Muscle of arm (tissue), 14 donors: ENCODE data around the gene EPG5. TPM values are rescaled to one million over a fixed set of nuclear protein-coding genes. Genes with fewer than 3 reads are reported as not detected.
"Not testable (repeated sequence)": the region's sequence is repeated elsewhere in the genome, so short reads cannot be mapped to it uniquely, and the experiment has no call there.

ENCODE experiments used
- DNase-seq: peaks from one replicate; pipeline ENCODE4 v3.0.0-alpha.2; 2013
- long read RNA-seq, 11 donors: transcript quantifications; one replicate each; lab custom pipeline, GENCODE V29; 2026
- polyA plus RNA-seq, 12 donors: library from polyadenylated mRNA; unstranded; fragments of 120-200 nt; gene quantifications; one replicate each; pipeline ENCODE4 v1.2.1, GENCODE V29; 2013; ENCODE audit not compliant: insufficient read length in 12 of 12

EPG5 gene
- polyA plus RNA-seq: 10 to 100 TPM in 9 of 12 donors, 1 to 10 TPM in 2, not detected in 1; 9.1 to 21.9 (median 14.9) TPM
- long read RNA-seq, donor 1, partial matches to known transcripts: 6 of 6 reads
- long read RNA-seq, donor 1, other reads (novel, unspliced or antisense): 0 of 6 reads
- long read RNA-seq, donor 2: 0 reads
- long read RNA-seq, donor 3: 0 reads
- long read RNA-seq, donor 4: 0 reads
- long read RNA-seq, donor 5: 0 reads
- long read RNA-seq, donor 6: 0 reads
- long read RNA-seq, donor 7: 0 reads
- long read RNA-seq, donor 8: 0 reads
- long read RNA-seq, donor 9: 0 reads
- long read RNA-seq, donor 10: 0 reads
- long read RNA-seq, donor 11: 0 reads

DNA sequence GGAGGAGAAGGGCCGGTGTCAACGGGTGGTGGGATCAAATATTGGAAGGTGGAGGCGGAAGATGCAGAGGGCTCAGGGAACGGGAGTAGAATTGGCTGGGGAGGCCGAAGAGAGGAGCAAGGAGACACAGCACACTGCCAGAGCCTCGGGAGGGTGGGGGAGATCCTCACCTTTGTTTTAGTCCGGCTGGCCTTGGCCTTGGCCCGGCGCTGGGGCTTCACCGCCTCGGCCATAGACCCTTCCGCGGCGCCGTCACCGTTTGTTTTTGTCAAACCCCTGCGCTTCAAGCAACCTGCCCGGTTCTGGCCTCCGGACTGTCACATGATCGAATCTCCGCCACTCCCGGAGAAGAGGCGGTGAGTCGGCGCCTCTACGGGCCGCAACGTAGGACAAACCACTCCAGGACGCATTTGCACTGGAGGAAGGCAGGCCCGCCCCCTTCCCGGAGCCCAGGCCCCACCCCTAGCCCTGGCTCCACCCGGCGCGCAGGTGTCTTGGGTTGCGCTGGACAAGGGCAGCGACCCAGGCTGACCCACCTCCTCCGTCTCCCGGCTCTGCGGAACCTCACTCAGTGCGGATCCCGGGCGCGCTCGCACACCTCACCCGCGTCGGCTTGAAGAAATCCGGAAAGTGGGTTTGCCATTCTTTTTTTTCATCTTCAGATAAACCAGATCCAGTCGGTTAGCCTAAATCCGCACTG lies at the start of gene EPG5:
EPG5 (minus strand) TSS at position 323 of the 700 bp plus-strand sequence; CDS start at position 233, 90 bp downstream.
- DNase-seq: peak; percentile 95

- no peak for DNase-seq
Observed at GRCh38 chr18:46013484-46014189, 46.5 kb upstream of the EPG5 start.

GRCh38 chr18:46010676-46011075 lies 43.5 kb upstream of the EPG5 start:
- DNase-seq: no peak

GRCh38 chr18:46010050-46010449 lies 42.9 kb upstream of the EPG5 start:
- DNase-seq: no peak

DNA sequence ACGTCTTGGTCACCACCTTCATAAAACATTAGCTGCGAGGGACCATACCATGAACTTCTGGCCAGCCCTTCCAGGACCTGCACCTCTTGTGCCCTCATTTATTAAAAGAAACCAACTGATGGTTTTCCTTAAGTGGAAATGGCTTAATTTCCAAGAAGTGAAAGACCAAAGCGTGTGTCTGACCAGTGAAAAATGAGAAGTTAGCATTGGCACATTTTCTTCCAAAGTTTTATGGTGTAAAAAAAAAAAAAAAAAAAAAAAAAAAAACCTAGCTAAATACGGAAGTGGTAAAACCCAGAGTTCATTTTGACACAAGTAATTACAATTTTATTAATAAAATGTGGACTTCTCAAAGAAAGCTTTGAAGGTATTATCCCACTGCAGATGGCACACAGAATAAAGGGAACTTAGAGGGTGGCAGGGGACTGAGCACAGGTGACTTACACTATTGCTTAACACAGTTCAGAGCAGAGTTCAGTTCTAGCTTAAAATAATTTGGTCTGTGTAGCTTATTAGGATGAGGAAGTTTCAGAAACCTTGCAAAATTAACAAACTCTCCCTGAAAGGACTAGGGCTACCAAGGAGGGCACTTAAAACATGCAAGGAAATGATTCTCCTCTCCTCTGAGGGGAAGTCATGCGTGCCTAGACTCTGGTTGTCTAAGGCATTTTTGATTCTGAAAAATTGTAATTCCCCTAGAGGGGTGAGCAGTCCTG lies 42.2 kb upstream of the EPG5 start:
- DNase-seq: no peak

GRCh38 chr18:46008531-46008930 lies 41.4 kb upstream of the EPG5 start:
- DNase-seq: no peak

DNA sequence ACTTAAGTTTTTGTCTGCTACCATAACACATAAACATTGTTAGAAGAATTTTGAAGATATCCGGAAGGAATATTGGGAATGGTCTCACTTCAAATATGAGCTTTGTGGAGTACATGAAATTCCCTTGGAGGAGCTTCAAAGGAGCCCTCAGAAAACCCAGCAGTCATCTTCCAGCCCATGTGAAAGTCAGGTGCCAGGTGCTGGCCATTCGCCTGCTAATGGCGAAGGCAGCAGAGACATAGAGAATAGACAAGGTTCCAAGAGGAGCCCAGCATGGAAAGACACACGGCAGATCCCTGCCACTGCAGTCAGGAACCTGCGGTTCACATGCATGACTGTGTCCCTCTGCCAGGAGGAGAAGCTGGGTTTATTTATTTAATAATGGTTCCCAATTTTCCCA lies 40.0 kb upstream of the EPG5 start:
- no peak for DNase-seq

- DNase-seq: no peak
Observed at GRCh38 chr18:46002934-46003333, 35.8 kb upstream of the EPG5 start.

DNA sequence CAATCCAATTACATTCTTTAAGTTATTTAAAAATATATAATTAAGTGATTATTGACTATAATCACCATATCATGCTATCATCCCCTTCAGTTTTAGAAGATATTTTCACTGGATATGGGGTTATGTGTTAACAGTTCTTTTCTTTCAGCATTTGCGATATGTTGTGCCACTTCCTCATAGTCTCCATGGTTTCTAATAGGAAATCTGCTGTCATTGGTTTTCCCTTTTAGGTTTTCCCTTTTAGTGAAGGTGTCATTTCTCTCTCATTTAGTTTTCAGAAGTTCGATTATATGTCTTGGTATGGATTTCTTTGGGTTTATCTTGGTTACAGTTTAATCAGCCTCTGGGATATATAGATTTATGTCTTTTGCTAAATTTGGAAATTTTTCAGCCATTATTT lies 34.8 kb upstream of the EPG5 start:
- no peak for DNase-seq

GRCh38 chr18:46001074-46001473 lies 33.9 kb upstream of the EPG5 start:
- DNase-seq: no peak

GRCh38 chr18:45999536-45999935 lies 32.4 kb upstream of the EPG5 start:
- no peak for DNase-seq

DNA sequence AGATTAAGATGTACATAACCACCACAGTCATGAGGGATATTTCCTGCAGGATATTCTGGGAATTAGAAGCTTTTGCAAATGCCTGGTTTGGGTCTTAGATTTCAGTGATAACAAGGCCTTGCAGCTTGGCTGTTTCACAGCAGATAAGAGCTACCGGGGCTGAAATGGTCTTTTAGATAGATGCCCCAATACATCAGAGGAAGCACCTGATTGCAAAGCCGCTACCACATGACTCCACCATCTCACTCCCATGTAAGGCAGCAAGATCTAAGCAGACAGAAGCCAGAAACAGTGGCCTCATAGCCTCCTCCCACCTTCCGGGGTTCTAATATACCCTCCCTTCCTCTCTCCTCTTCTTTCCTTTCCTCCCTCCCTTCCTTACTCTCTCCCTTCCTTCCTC lies 31.1 kb upstream of the EPG5 start:
- no peak for DNase-seq

- no peak for DNase-seq
Observed at GRCh38 chr18:45997700-45998151, 30.6 kb upstream of the EPG5 start.

DNA sequence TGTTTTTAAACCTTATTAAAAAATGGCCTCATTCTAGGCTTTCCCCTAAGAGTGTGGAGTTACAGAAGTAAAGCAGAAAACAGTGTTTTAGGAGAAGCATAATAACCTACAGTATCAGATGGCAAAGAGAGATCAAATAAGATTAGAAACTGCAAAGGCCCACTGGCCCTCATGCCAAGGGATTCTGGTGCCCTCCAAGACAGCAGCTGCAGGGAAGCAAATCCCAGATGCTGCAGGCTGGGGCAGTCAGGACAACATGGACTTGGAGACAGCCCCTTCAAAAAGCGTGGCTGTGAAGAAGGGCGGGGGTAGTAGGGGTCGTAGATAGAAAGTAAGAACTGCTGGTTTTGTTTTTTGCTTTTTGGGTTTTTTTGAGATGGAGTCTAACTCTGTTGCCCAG lies 28.3 kb upstream of the EPG5 start:
- DNase-seq: no peak

GRCh38 chr18:45993438-45993837 lies 26.3 kb upstream of the EPG5 start:
- DNase-seq: no peak

GRCh38 chr18:45992527-45992926 lies 25.4 kb upstream of the EPG5 start:
- not testable (repeated sequence) for DNase-seq

DNA sequence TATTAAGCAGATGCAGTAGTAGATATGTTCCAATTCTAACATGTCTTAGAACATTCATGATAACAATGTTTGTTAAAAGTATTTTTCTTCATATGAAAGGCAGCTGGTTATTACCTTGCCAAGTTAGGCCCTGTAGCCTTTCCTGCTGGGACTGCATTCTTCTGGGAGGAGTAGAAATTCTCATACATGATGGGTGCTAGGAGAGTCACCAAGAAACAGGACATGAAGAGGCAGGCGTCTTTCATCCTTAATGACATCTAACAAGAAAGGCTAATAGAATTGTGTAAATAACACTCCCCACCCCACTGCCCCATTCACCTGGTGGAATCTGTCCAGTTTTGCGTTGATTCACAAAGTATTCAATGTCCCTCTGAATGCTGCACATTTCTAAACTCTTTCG lies 24.7 kb upstream of the EPG5 start:
- DNase-seq: no peak

- no peak for DNase-seq
Observed at GRCh38 chr18:45984546-45985235, 17.6 kb upstream of the EPG5 start.

GRCh38 chr18:45981821-45982220 lies 14.7 kb upstream of the EPG5 start:
- DNase-seq: no peak

GRCh38 chr18:45980229-45980628 lies 13.1 kb upstream of the EPG5 start:
- no peak for DNase-seq

- DNase-seq: no peak
Observed at GRCh38 chr18:45978084-45978483, 11.0 kb upstream of the EPG5 start.
